ENCODE data around the gene DAB2IP.

DNA sequence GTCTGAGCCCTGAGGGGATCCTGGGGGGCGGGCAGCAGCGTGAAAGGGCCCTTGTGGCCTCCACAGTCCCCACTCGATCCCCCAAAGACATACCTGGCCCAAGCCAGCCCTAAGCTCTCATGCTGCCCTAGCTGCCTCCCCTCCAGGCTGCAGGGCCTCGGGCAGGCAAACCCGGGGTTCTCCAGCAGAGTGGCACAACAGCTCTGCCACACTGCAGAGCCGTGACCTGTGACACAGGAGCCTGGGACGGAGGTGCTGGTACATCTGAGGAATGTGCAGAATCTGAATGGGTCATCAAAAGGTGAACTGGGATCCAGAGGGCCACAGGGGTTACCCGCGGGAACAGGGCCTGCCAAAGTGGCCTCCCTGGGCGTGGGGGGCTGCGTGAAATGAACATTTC, 163.2 kb downstream of the DAB2IP start:
- TF ChIP-seq ZNF510 (tag by site-specific recombination; IDR thresholded peaks at IDR 0.05; ENCODE audit: insufficient replicate concordance), result no peak
- TF ChIP-seq, protein P1, sequence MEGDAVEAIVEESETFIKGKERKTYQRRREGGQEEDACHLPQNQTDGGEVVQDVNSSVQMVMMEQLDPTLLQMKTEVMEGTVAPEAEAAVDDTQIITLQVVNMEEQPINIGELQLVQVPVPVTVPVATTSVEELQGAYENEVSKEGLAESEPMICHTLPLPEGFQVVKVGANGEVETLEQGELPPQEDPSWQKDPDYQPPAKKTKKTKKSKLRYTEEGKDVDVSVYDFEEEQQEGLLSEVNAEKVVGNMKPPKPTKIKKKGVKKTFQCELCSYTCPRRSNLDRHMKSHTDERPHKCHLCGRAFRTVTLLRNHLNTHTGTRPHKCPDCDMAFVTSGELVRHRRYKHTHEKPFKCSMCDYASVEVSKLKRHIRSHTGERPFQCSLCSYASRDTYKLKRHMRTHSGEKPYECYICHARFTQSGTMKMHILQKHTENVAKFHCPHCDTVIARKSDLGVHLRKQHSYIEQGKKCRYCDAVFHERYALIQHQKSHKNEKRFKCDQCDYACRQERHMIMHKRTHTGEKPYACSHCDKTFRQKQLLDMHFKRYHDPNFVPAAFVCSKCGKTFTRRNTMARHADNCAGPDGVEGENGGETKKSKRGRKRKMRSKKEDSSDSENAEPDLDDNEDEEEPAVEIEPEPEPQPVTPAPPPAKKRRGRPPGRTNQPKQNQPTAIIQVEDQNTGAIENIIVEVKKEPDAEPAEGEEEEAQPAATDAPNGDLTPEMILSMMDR (tag by site-specific recombination; IDR thresholded peaks at IDR 0.05), result no peak
- TF ChIP-seq, protein P2, sequence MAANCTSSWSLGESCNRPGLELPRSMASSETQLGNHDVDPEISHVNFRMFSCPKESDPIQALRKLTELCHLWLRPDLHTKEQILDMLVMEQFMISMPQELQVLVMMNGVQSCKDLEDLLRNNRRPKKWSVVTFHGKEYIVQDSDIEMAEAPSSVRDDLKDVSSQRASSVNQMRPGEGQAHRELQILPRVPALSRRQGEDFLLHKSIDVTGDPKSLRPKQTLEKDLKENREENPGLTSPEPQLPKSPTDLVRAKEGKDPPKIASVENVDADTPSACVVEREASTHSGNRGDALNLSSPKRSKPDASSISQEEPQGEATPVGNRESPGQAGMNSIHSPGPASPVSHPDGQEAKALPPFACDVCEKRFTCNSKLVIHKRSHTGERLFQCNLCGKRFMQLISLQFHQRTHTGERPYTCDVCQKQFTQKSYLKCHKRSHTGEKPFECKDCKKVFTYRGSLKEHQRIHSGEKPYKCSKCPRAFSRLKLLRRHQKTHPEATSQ (tag by site-specific recombination; IDR thresholded peaks at IDR 0.05), result no peak
- TF ChIP-seq, protein P3, sequence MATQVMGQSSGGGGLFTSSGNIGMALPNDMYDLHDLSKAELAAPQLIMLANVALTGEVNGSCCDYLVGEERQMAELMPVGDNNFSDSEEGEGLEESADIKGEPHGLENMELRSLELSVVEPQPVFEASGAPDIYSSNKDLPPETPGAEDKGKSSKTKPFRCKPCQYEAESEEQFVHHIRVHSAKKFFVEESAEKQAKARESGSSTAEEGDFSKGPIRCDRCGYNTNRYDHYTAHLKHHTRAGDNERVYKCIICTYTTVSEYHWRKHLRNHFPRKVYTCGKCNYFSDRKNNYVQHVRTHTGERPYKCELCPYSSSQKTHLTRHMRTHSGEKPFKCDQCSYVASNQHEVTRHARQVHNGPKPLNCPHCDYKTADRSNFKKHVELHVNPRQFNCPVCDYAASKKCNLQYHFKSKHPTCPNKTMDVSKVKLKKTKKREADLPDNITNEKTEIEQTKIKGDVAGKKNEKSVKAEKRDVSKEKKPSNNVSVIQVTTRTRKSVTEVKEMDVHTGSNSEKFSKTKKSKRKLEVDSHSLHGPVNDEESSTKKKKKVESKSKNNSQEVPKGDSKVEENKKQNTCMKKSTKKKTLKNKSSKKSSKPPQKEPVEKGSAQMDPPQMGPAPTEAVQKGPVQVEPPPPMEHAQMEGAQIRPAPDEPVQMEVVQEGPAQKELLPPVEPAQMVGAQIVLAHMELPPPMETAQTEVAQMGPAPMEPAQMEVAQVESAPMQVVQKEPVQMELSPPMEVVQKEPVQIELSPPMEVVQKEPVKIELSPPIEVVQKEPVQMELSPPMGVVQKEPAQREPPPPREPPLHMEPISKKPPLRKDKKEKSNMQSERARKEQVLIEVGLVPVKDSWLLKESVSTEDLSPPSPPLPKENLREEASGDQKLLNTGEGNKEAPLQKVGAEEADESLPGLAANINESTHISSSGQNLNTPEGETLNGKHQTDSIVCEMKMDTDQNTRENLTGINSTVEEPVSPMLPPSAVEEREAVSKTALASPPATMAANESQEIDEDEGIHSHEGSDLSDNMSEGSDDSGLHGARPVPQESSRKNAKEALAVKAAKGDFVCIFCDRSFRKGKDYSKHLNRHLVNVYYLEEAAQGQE (tag by site-specific recombination; IDR thresholded peaks at IDR 0.05), result no peak
- TF ChIP-seq ZSCAN23 (tag by site-specific recombination; IDR thresholded peaks at IDR 0.05), result no peak
- TF ChIP-seq YY1 (tag by site-specific recombination; IDR thresholded peaks at IDR 0.05), result no peak
- TF ChIP-seq ZBTB20 (tag by site-specific recombination; IDR thresholded peaks at IDR 0.05), result no peak
- TF ChIP-seq ZNF341 (tag by site-specific recombination; IDR thresholded peaks at IDR 0.05; ENCODE audit: low read depth), result no peak
- no peak for TF ChIP-seq ZNF561 (tag by site-specific recombination; IDR thresholded peaks at IDR 0.05; ENCODE audit: borderline replicate concordance)
- TF ChIP-seq, protein P4, sequence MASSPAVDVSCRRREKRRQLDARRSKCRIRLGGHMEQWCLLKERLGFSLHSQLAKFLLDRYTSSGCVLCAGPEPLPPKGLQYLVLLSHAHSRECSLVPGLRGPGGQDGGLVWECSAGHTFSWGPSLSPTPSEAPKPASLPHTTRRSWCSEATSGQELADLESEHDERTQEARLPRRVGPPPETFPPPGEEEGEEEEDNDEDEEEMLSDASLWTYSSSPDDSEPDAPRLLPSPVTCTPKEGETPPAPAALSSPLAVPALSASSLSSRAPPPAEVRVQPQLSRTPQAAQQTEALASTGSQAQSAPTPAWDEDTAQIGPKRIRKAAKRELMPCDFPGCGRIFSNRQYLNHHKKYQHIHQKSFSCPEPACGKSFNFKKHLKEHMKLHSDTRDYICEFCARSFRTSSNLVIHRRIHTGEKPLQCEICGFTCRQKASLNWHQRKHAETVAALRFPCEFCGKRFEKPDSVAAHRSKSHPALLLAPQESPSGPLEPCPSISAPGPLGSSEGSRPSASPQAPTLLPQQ (tag by site-specific recombination; IDR thresholded peaks at IDR 0.05), result no peak
- TF ChIP-seq ZNF16 (tag by site-specific recombination; IDR thresholded peaks at IDR 0.05; ENCODE audit: low read depth), result no peak
- TF ChIP-seq KLF1 (tag by site-specific recombination; IDR thresholded peaks at IDR 0.05), result no peak
